Inflammatory macrophage treated with lipopolysaccharide for 4 hours (primary cell): ENCODE data around the gene PBX1.
A peak's percentile ranks its signal among the peaks of the same experiment; 100 is the strongest.

ENCODE experiments used
- DNase-seq: peaks from one replicate; pipeline ENCODE4 v3.0.0-alpha.2; 2020

Gene PBX1

GRCh38 chr1:164622068-164622845 is 63.3 kb downstream of the PBX1 start:
- no peak for DNase-seq

GRCh38 chr1:164623805-164624204 is 64.8 kb downstream of the PBX1 start:
- DNase-seq = no peak

GRCh38 chr1:164624400-164624799 is 65.4 kb downstream of the PBX1 start:
- no peak for DNase-seq

DNA sequence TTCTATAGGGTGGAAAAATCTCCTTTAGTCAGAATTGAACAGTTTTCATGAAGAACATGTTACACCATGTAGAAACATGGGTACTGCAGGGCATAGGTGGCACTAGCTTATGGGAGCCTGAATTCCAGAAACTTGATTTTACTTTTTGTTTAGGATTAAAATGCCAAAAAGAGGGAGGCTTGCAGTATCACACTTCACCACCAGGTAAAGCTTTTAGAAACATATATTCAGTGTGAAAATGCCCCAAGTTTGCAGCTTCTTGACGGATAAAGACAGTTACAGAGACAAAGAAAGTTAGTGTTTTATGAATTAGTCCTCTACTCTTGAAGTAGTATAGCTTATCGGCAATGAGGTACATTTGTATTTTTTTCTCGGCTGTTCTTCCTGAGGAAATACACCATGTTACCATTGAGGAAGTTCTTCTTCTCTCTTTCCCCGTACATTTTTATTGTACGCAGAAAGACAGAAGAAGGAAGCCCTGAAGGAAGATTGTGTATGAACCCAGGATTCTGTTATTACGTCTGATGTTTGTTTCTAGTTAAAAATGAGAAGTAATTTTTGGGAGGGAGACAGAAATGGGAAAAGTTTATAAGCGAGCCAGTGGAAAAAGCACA is 66.1 kb downstream of the PBX1 start:
- peak; percentile 5 for DNase-seq

DNA sequence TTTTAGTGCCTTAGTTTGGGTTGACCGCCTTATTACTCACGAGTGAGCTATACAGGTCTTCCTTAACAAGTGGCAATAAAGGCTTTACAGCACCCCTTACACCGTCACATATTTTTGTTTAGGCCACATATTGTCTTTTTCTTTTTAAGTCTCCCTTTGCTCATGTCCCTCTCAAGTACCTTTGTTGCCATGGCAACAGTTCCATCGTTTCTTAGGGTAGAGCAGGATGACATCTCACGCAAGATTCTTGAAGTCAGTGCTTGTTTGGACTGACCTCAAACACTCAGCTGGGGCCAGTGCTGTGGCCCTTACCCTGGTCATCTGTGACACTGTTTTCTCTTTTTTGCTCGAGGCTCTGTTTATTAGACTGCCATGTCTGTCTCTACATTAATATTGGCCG is 69.8 kb downstream of the PBX1 start:
- DNase-seq = no peak

GRCh38 chr1:164629971-164630370 is 71.0 kb downstream of the PBX1 start:
- no peak for DNase-seq

DNA sequence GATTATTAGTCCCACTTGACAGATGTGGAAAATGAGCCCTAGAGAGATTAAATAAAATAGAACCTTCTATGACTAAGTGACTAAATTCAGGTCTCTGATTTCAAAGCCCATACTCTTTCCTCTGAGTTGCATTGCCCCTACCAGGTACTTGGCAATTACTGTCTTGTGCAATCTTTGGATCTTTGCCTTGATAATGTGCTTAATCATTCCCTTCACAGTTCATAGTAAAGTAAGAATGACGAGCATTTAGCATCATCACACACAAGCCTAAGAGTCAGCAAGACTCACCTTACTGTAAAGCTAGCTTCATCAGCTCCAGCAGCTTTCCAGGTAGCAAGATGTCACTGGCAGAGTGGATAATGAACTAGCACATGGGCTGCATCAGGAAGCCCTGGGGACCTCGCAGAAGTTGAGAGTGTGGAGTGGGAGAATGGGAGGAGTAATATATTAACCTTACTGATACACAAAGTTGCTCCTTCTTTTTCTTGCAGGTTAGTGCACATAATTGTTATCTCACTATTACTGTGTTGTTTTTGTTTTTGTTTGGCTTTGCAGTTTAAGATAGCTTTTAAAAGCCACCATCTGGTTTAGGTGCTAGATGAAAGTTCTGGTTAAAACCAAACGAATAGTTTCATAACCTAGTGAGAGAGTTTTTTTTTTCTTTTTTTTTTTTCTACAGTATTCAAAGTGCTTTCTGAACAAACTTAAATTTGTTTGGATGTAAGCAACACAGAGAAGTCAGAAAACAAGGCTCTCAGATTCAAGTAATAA is 71.8 kb downstream of the PBX1 start:
- DNase-seq = no peak

DNA sequence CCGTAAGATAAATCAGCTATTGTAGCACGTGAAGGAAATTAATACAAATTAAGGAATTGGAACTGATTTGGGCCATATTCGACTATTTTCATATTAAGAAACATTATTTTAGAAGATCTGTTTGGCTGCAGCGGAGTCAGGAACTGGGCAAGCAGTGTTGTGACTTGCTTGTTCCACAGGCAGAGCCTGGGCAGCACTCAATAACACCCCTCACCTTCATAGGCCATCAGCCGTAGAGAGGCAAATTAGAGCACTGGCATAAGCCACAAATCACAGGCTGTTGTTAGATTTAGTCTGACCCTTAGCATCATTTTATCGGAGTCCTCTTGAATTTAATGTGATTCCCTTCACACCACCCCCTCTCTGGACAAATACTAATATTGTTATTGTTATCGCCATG is 72.8 kb downstream of the PBX1 start:
- DNase-seq = no peak

GRCh38 chr1:164633997-164634396 is 75.0 kb downstream of the PBX1 start:
- no peak for DNase-seq

DNA sequence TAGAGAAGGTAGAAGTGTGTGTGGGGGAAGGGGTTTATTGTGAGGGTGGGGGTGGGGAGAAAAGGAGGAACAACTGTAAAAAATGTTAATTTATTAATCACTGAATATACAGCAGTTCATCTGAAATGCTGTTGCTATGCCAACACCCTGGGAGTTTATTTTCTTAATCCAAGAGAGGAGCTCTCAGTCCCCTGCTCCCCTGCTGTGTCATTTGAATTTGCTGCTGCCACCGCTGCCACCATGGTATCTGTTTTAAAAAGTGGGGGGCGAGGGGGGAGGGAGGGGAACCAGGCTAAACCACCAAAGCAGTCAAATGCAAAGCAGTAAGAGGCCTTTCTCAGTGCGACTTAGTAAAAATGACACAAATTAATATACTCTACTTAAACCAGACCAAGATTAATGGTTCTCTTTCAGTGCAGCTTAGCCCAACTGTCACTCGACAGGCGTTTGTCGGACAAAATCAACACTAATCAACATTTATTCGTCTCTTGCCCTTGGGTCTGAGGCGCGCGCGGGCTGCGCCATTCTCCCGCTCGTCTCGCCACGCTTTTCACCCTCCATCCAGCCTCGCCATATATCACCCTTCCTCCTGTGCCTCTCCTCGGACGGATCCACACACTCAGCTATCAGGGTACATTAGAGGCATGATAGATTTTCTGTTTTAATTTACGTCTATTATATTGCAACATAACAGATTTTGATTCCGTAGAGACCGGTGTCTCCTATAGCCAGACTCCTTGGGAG is 76.2 kb downstream of the PBX1 start:
- no peak for DNase-seq

- no peak for DNase-seq
These were observed 77.1 kb downstream of the PBX1 start for GRCh38 chr1:164635803-164636731.

DNA sequence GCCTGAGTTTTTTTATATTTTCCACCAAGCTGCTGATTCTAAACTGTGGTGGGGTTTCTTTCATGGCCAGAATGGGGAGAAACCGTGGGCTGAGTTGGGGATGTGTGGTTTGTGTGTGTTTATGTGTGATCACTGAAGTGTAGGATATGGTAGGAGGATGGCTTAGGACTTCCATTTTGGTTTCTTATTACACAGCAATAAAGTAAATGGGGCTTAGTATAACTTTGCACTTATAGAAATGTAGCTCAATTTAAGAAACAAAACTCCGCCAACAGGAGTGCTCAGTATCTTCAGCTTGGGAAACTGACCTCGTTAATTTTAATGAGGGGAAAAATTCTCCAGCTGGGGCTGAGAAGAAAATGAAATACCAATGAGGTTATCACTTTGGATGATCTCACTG is 77.8 kb downstream of the PBX1 start:
- DNase-seq = no peak

DNA sequence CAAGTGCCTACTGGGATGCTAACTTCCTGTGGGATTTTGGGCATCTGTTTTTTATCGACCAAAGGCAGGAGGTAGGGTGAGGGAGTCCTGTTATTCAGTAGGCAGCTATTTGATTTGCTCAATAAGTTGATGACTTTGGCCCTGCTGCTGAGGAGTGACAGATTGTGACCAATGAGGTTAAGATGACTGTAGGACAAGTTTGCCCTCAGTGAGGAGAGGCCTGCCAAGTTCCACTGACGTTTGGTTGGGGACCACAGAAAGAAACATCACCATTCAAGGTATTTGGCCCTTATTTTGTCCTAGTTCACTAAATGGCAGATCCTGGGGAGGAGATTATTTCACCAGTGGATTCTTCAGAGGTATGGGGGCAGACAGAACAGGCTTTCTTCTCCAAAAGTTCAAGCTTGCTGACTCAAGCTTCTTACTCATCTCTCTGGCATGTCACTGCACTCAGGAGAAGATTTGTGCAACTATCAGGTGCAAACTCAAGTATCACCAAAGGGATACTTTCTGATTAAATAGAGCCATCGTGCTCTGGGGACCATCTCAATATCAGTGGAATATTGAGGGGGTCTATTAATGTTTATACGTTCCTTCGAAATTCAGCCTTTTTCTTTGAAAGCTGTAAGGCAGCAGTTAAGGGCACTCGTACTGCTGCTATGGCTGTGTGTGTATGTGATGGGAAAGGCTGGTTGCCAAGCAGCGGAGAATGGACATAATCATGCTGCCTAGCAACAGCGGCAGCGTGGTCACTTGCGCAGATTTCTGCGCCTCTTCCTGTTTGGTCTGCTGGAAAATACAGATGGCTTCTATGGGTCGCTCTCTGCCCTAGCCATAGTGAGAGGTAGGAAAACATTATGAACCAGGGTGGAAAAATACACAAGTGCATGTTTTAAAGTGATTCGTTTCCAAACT is 78.7 kb downstream of the PBX1 start:
- DNase-seq = no peak

- no peak for DNase-seq
These were observed 79.7 kb downstream of the PBX1 start for GRCh38 chr1:164638492-164639202.

GRCh38 chr1:164640686-164641352 is 81.8 kb downstream of the PBX1 start:
- DNase-seq = no peak

GRCh38 chr1:164641353-164641730 is 82.4 kb downstream of the PBX1 start:
- DNase-seq = no peak

DNA sequence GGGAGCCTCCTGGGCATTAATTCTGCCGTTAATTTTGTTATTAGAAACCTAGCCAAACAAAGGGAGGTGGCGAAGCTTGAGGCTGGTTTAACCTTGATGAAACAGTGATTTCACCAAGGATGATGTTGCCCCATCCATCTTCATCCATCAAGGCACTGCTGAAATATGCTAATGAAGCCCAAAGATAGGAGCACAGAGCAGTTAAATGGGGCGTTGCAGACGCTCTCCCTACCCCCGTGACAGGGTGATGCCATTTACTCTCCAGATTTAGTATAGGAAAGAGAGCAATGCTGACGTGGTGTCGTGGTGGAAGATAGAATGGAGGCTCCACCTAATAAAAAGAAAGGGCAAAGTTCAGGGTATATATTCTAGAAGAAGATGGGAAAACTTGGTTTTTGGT is 84.0 kb downstream of the PBX1 start:
- DNase-seq = no peak

DNA sequence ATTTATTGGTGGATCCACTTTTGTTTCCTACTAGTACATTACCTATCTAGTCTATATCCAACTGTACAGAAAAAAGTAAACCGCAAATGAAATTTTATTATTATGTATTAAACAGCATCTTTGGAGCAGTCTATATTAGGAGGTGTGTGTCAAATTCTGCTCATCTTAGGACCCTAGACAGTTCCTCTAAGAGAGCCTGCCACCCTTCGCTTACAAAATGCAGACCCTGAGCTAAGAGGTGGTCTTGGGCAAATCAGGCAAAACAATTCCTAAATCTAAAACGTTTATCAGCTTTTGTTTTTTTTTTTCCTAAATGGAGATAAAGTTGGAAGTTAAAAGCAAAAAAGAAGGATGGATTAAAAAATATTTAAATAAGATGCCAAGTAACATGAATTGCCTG is 85.3 kb downstream of the PBX1 start:
- DNase-seq = no peak

GRCh38 chr1:164644774-164645644 is 86.0 kb downstream of the PBX1 start:
- no peak for DNase-seq
